Measurements from ENCODE around the gene KIF20A.
"Not testable (repeated sequence)": the region's sequence is repeated elsewhere in the genome, so short reads cannot be mapped to it uniquely, and the experiment has no call there.

The KIF20A gene

GRCh38 chr5:138178516-138179276 is at the start of gene KIF20A, which contains the start of gene BRD8:
TSS of gene KIF20A (plus strand) at chr5:138179112. CDS start at chr5:138179681, 569 bp downstream.
TSS of gene BRD8 (minus strand) at chr5:138178630. CDS start at chr5:138178614, 16 bp downstream.
- DNase-seq = peak; percentile 62 to 96

GRCh38 chr5:138129347-138129746 is 49.6 kb upstream of the KIF20A start:
- DNase-seq = no peak

- DNase-seq = no peak
Measured at GRCh38 chr5:138132543-138132942, 46.4 kb upstream of the KIF20A start.

- DNase-seq = peak; percentile 4 to 80
Measured at GRCh38 chr5:138138949-138139780, 39.7 kb upstream of the KIF20A start, which contains the start of gene NME5. TSS of gene NME5 (minus strand) at chr5:138139428. CDS start at chr5:138138780, 648 bp downstream.

GRCh38 chr5:138139781-138140090 is 39.2 kb upstream of the KIF20A start:
- DNase-seq = no peak

- DNase-seq = no peak
Measured at GRCh38 chr5:138140268-138140667, 38.6 kb upstream of the KIF20A start.

GRCh38 chr5:138141734-138142133 is 37.2 kb upstream of the KIF20A start:
- no peak for DNase-seq

GRCh38 chr5:138143578-138143977 is 35.3 kb upstream of the KIF20A start:
- not testable (repeated sequence) for DNase-seq

GRCh38 chr5:138148811-138149210 is 30.1 kb upstream of the KIF20A start:
- no peak for DNase-seq

- no peak for DNase-seq
Measured at GRCh38 chr5:138149530-138149929, 29.4 kb upstream of the KIF20A start.

GRCh38 chr5:138155977-138156376 is 22.9 kb upstream of the KIF20A start:
- not testable (repeated sequence) for DNase-seq

- no peak for DNase-seq
Measured at GRCh38 chr5:138157626-138158025, 21.3 kb upstream of the KIF20A start.

GRCh38 chr5:138159666-138160065 is 19.2 kb upstream of the KIF20A start:
- DNase-seq = no peak

GRCh38 chr5:138160706-138161105 is 18.2 kb upstream of the KIF20A start:
- DNase-seq = no peak

- no peak for DNase-seq
Measured at GRCh38 chr5:138163721-138164120, 15.2 kb upstream of the KIF20A start.

GRCh38 chr5:138169124-138169523 is 9.8 kb upstream of the KIF20A start:
- DNase-seq = no peak

GRCh38 chr5:138170299-138170698 is 8.6 kb upstream of the KIF20A start:
- DNase-seq = no peak

- DNase-seq = no peak
Measured at GRCh38 chr5:138177941-138178515, 884 bp upstream of the KIF20A start.

GRCh38 chr5:138179277-138179857 is 455 bp downstream of the KIF20A start:
- no peak for DNase-seq

- DNase-seq = no peak
Measured at GRCh38 chr5:138180183-138180782, 1.4 kb downstream of the KIF20A start.

- DNase-seq = no peak
Measured at GRCh38 chr5:138180841-138181240, 1.9 kb downstream of the KIF20A start.

- DNase-seq = no peak
Measured at GRCh38 chr5:138182808-138183207, 3.9 kb downstream of the KIF20A start.

- DNase-seq = no peak
Measured at GRCh38 chr5:138186002-138186447, 7.1 kb downstream of the KIF20A start.
